Measurements from ENCODE around the gene C2orf78. TPM values are rescaled to one million over a fixed set of nuclear protein-coding genes. Genes with fewer than 3 reads are reported as not detected.

The C2orf78 gene
- total RNA-seq, 2 experiments from 2014 or later: not detected

DNA sequence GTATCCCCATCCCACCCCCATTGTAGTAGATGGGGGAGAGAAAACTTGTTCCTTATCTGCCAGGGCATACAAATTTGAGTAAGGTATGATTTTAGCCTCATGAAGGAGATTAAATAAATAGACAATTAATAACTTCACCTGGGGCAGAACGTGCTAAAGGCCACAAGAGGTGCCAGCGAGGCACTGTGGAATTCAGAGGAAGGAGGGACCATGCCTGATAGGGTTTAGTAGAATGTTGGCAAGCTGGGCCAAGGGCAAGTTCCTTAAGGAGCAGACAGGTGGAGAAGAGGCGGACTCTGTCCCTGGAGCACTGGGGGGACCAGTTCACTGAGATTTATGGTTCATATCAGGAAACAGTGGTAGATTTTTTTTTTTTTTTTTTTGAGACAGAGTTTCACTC lies 67.3 kb downstream of the C2orf78 start:
- Mint-ChIP-seq H3K4me3 (no peak overlapping the region), H3K4me1 (peaks cover 4% of the 10 kb centered on the region), H3K9me3 (no peaks in the 10 kb centered on the region), H3K27me3 (no peaks in the 10 kb centered on the region), H3K27ac (no peak overlapping the region), H3K36me3 (ENCODE audit: low read depth) (peaks cover 36% of the 10 kb centered on the region)
- no peak for DNase-seq
- ChIA-PET POLR2A (no interaction called here), CTCF (interaction anchor here (1.0 kb wide), 1 partner anchor 20 kb away, joined by 3 read pairs; no protein-coding TSS in a partner anchor)

DNA sequence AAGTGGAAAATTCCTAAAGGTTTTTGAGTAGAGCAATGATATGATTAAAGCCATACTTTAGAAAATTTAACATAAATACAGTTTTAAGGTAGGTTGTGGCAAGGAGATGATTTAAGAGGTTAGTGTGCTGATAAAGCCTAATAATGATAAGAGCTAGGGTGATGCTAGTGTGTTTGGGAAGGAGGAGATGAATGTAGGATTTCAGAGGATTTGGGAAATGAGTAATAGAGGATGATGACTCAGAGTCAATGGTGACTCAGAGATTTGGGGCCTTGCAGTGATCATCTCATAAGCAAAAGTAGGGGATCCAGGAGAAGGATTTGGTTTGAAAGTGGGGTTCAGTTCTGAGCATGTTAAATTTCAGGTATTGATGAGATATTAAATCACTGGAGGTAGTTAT lies 68.0 kb downstream of the C2orf78 start:
- Mint-ChIP-seq H3K4me3 (no peak overlapping the region), H3K27me3 (no peaks in the 10 kb centered on the region), H3K9me3 (no peaks in the 10 kb centered on the region), H3K4me1 (peaks cover 4% of the 10 kb centered on the region), H3K27ac (no peak overlapping the region), H3K36me3 (ENCODE audit: low read depth) (peaks cover 28% of the 10 kb centered on the region)
- ChIA-PET CTCF (interaction anchor here (1.0 kb wide), 1 partner anchor 20 kb away, joined by 3 read pairs; no protein-coding TSS in a partner anchor), POLR2A (no interaction called here)
- no peak for DNase-seq

DNA sequence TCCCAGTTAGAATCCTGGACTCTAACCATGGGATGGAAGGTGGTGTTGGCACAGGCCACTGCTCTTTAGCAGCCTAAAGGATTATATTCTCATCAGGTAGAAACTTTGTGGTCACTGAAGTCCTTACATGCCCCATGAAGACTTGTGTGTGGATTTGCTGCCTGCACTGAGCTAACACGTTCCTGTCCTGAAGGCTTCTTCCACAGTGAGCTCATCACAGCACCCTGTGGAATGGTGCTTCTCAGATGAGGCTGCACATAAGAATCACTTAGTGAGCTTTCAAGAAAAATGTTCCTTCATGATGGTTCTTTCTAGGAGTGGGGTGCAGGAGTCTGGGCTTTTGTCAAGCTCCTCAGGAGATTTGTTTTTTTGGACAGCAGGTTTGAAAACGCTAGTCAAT lies 71.5 kb downstream of the C2orf78 start:
- Mint-ChIP-seq H3K36me3 (ENCODE audit: low read depth) (peaks cover 19% of the 10 kb centered on the region), H3K27me3 (no peaks in the 10 kb centered on the region), H3K4me3 (no peak overlapping the region), H3K27ac (no peak overlapping the region), H3K9me3 (no peaks in the 10 kb centered on the region), H3K4me1 (peaks cover 18% of the 10 kb centered on the region)
- no peak for DNase-seq
- POLR2A ChIA-PET: interaction anchor here (0.6 kb wide), 1 partner anchor 322 kb away, joined by 3 read pairs; no protein-coding TSS in a partner anchor
- CTCF ChIA-PET: no interaction called here

DNA sequence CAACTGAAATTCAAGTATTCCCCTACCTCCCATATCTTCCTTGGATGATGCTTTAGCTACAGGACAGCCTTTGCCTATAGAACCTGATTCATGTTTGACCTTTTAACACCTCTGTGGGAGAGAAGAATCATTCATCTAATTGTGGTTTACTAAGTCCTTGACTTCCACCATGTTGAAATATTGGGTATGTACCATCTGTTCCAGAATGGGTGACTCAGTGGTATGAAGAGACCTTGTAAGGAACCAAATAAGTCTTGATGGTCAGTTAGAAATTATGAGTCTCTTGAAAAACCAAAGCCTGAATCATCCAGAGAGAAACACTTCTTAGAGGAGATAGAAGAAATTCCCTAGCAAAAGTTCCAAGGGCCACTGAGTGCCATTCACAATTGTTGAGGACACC lies 72.2 kb downstream of the C2orf78 start:
- Mint-ChIP-seq H3K27ac (no peak overlapping the region), H3K4me1 (peaks cover 19% of the 10 kb centered on the region), H3K4me3 (no peak overlapping the region), H3K27me3 (no peaks in the 10 kb centered on the region), H3K36me3 (ENCODE audit: low read depth) (peaks cover 20% of the 10 kb centered on the region), H3K9me3 (no peaks in the 10 kb centered on the region)
- ChIA-PET POLR2A (no interaction called here), CTCF (no interaction called here)
- DNase-seq: no peak

DNA sequence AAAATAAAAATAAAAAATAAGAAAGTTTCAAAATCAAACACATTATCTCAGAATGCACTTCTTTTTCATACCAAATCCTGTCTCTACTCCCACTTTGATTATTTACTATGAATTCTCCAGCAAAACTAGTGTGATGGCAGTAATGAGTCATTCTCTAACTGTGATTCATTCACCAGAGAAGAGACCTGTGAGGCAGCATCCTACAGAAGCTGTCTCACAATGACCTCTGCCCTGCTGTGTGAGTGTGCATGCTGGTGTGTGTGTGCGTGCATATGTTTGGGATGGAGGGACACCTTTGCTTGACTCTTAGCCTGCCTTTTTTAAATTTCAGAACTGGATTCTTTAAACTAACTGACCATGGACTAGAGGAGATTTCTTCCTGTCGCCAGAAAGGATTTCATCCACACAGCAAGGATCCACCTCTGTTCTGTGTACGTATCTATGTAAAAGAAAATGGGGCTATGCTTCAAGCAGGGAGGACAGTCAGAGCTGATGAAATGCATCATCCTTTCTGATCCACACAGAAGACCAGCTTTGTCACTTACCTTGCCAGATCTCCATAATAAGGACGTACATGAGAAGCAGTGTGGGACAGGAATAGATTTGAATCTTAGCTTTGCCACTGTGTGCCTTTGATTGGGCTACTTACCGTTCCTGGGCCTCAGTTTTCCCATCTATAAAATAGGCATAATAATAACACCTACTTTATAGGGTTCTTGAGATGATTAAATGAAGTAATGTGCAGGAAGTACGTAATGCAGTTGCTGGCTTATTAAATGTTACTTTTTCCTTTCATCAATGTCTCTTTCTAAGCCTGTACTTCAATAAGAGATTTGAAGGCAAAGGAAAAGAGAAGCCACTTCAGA lies 76.0 kb downstream of the C2orf78 start:
- ChIA-PET POLR2A (no interaction called here), CTCF (interaction anchor here (1.4 kb wide), 1 partner anchor 36 kb away, joined by 3 read pairs; no protein-coding TSS in a partner anchor)
- Mint-ChIP-seq H3K27ac (no peak overlapping the region), H3K4me3 (no peak overlapping the region), H3K4me1 (peaks cover 17% of the 10 kb centered on the region), H3K9me3 (no peaks in the 10 kb centered on the region), H3K27me3 (no peaks in the 10 kb centered on the region), H3K36me3 (ENCODE audit: low read depth) (peaks cover 37% of the 10 kb centered on the region)
- DNase-seq: peak; percentile 44

DNA sequence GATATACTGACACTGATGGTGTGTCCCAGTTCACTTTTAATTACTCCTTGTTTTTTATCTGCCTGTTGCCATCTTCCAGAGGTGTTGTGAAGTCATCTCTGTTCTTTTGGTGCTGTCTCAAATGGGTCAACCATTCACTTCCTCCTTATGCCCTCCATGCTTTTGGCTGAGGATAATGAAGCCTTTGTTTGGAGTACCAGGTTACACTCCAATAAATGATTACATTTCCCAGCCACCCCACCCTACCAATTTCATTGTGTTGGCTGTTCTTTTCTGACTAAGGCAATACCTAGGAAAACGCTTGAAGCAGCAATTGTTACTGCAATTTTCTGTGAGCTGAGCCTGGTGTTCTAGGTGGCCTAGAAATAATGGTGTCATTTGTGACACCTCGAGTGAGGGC lies 79.0 kb downstream of the C2orf78 start:
- DNase-seq: no peak
- H3K27me3 Mint-ChIP-seq: no peaks in the 10 kb centered on the region
- ChIA-PET CTCF (interaction anchor here (1.2 kb wide), 1 partner anchor 258 kb away, joined by 5 read pairs; no protein-coding TSS in a partner anchor), POLR2A (no interaction called here)
- H3K4me3 Mint-ChIP-seq: no peak overlapping the region
- H3K4me1 Mint-ChIP-seq: peaks cover 17% of the 10 kb centered on the region
- no peaks in the 10 kb centered on the region for H3K9me3 Mint-ChIP-seq
- no peak overlapping the region for H3K27ac Mint-ChIP-seq
- peaks cover 57% of the 10 kb centered on the region for H3K36me3 Mint-ChIP-seq (ENCODE audit: low read depth)

Other genes starting within 250 kb of the C2orf78 start
- gene NAT8, start 141.8 kb upstream of the C2orf78 start, total RNA-seq: not detected
- 10 to 100 TPM; 32.9 TPM for gene TPRKB, start 46.8 kb upstream of the C2orf78 start, total RNA-seq
- gene DUSP11, start 4.1 kb upstream of the C2orf78 start, total RNA-seq: 10 to 100 TPM; 29.6 to 30.7 TPM
- gene STAMBP, start 44.8 kb downstream of the C2orf78 start, total RNA-seq: 10 to 100 TPM; 51.1 to 51.2 TPM
- gene ACTG2, start 108.8 kb downstream of the C2orf78 start, total RNA-seq: not detected
- 10 to 100 TPM; 75.6 to 76.3 TPM for gene DGUOK, start 142.7 kb downstream of the C2orf78 start, total RNA-seq
- gene TET3, start 200.7 kb downstream of the C2orf78 start, total RNA-seq: 10 to 100 TPM; 10.1 to 10.7 TPM